ENCODE measurements around the gene ZNF330.
"Not testable (repeated sequence)": the region's sequence is repeated elsewhere in the genome, so short reads cannot be mapped to it uniquely, and the experiment has no call there.

Gene ZNF330

GRCh38 chr4:141220691-141221659 is at the start of gene ZNF330:
Gene ZNF330, plus strand, starts transcription at chr4:141220895. Its CDS starts 1,477 bp downstream, at chr4:141222372.
- peak; percentile 85 for DNase-seq

GRCh38 chr4:141174457-141174856 is 46.2 kb upstream of the ZNF330 start:
- no peak for DNase-seq

GRCh38 chr4:141177171-141177570 is 43.5 kb upstream of the ZNF330 start:
- DNase-seq: no peak

- no peak for DNase-seq
Measured at GRCh38 chr4:141179474-141180373, 41.0 kb upstream of the ZNF330 start.

- DNase-seq: no peak
Measured at GRCh38 chr4:141180991-141181761, 39.5 kb upstream of the ZNF330 start.

- not testable (repeated sequence) for DNase-seq
Measured at GRCh38 chr4:141183491-141183890, 37.2 kb upstream of the ZNF330 start.

- no peak for DNase-seq
Measured at GRCh38 chr4:141192564-141192963, 28.1 kb upstream of the ZNF330 start.

GRCh38 chr4:141193516-141194034 is 27.1 kb upstream of the ZNF330 start:
- no peak for DNase-seq

GRCh38 chr4:141195095-141195707 is 25.5 kb upstream of the ZNF330 start:
- no peak for DNase-seq

- no peak for DNase-seq
Measured at GRCh38 chr4:141196227-141196933, 24.3 kb upstream of the ZNF330 start.

GRCh38 chr4:141207961-141208360 is 12.7 kb upstream of the ZNF330 start:
- no peak for DNase-seq

- DNase-seq: no peak
Measured at GRCh38 chr4:141210168-141210567, 10.5 kb upstream of the ZNF330 start.

- no peak for DNase-seq
Measured at GRCh38 chr4:141213550-141213991, 7.1 kb upstream of the ZNF330 start.

GRCh38 chr4:141215030-141215429 is 5.7 kb upstream of the ZNF330 start:
- DNase-seq: no peak

- DNase-seq: no peak
Measured at GRCh38 chr4:141216002-141216761, 4.5 kb upstream of the ZNF330 start.

- DNase-seq: no peak
Measured at GRCh38 chr4:141220271-141220670, 424 bp upstream of the ZNF330 start.

- no peak for DNase-seq
Measured at GRCh38 chr4:141223418-141223817, 2.7 kb downstream of the ZNF330 start.

- DNase-seq: not testable (repeated sequence)
Measured at GRCh38 chr4:141227280-141227679, 6.6 kb downstream of the ZNF330 start.

GRCh38 chr4:141229408-141230101 is 8.9 kb downstream of the ZNF330 start:
- no peak for DNase-seq

GRCh38 chr4:141233673-141234072 is 13.0 kb downstream of the ZNF330 start:
- no peak for DNase-seq

Data from CD4-positive, alpha-beta T cell treated with Interleukin-17A for 4 hours (primary cell).